Kidney (tissue), 14 donors: ENCODE results near the gene PDE8A. TPM values are rescaled to one million over a fixed set of nuclear protein-coding genes. Genes with fewer than 3 reads are reported as not detected.
A peak's percentile ranks its signal among the peaks of the same experiment; 100 is the strongest.

Source experiments
- DNase-seq, 5 donors: peaks; one replicate each; pipeline ENCODE4 v3.0.0-alpha.2; 2013 to 2020
- FAIRE-seq: peaks from 2 replicates; lab custom pipeline; 2012; peaks lifted over from hg19 to GRCh38; lab: Jason Lieb, UNC
- H3K27ac ChIP-seq, 2 donors: one replicate each; pipeline ENCODE4 v1.7.0; 2013; ENCODE audit warnings: low read depth in 2 of 2, low read length in 2 of 2, inconsistent platforms in 1 of 2
- H3K27me3 ChIP-seq: one replicate; pipeline ENCODE4 v1.7.1; 2013; ENCODE audit warnings: low read length, inconsistent platforms; ENCODE audit not compliant: control insufficient read depth, insufficient read depth
- H3K36me3 ChIP-seq, 3 donors: one replicate each; pipeline versions ENCODE4 v1.7.0 to v1.7.1; 2013; ENCODE audit warnings: low read length in 3 of 3, control low read depth in 1 of 3, inconsistent platforms in 1 of 3; ENCODE audit not compliant: insufficient read depth in 3 of 3, control insufficient read depth in 2 of 3
- H3K4me1 ChIP-seq, 3 donors: one replicate each; pipeline versions ENCODE4 v1.7.0 to v1.7.1; 2013; ENCODE audit warnings: low read length in 3 of 3, inconsistent platforms in 1 of 3, low read depth in 1 of 3; ENCODE audit not compliant: control insufficient read depth in 2 of 3, insufficient read depth in 2 of 3
- H3K4me3 ChIP-seq, 3 donors: one replicate each; pipeline versions ENCODE4 v1.7.0 to v1.8.1; 2013; ENCODE audit warnings: low read length in 3 of 3, control low read depth in 1 of 3, inconsistent platforms in 1 of 3
- H3K9ac ChIP-seq, 3 donors: one replicate each; pipeline versions ENCODE4 v1.7.0 to v1.7.1; 2013; ENCODE audit warnings: low read length in 3 of 3, control low read depth in 1 of 3, inconsistent platforms in 1 of 3
- H3K9me3 ChIP-seq, 3 donors: one replicate each; pipeline versions ENCODE4 v1.7.0 to v1.7.1; 2013; ENCODE audit warnings: low read length in 3 of 3, control low read depth in 1 of 3, inconsistent platforms in 1 of 3; ENCODE audit not compliant: control insufficient read depth in 2 of 3, insufficient read depth in 1 of 3
- intact Hi-C: fragments of 100-400 bp; cut with DNase I; formaldehyde crosslinking; loops from one replicate; pipeline ENCODE4 v1.11.1; 2022
- polyA plus RNA-seq: library from polyadenylated mRNA; stranded (reverse); fragments of 350-450 nt; fragmentation: Illumina TruSeq; extraction: RNeasy Lipid Tissue Mini Kit (QIAGEN cat#74804); gene quantifications from one replicate; pipeline ENCODE4 v1.2.3, GENCODE V29; 2014; ENCODE audit warnings: low read depth, low replicate concordance; ENCODE audit not compliant: insufficient read depth
- total RNA-seq: library from RNA; stranded (reverse); fragmentation: NEBNext Ultra II Directional; extraction: Animal tissue kit (Norgen Biotek cat#: 25700); gene quantifications from one replicate; pipeline ENCODE4 v1.2.1, GENCODE V29; 2021
- TF ChIP-seq, protein P1 (sequence below): IDR thresholded peaks from 3 replicates; pipeline ENCODE4 v1.5.1; 2012; ENCODE audit warnings: mild to moderate bottlenecking, moderate library complexity, borderline replicate concordance; ENCODE audit not compliant: insufficient read depth; ENCODE audit errors: extremely low read depth
- donor health status: control.
- donor health status: control.
- donor health status: control.
- donor health status: control.
- donor health status: control.
- donor health status: DM: yes; HTN: yes; CAD: no.
- donor health status: Normal renal cell carcinoma (clear cell type).

Gene PDE8A
- total and polyA plus RNA-seq, 2 donors from 2014 or later: 20.3 to 37.5 TPM

DNA sequence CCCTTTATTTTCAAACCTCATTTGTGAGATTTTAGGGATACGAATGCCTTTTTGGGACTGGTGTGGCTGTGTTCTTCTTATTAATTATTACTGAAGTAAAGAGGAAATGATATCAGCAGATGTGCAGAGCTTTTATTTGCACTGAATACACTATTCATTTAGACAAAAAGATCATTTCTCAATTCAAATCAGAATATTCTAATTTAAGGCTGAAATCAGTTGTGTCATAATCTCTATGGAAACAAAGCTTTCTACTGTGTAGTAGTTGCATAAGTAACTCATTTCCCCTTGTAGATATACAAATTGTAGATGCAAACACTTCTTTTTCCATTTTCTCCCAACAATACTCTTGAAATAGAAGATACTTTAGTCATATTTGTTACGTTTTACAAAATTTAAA lies 56.0 kb downstream of the PDE8A start:
- Histone ChIP-seq H3K4me3 (no peak overlapping the region), H3K9me3 (no peaks in the 10 kb centered on the region), H3K36me3 (no peaks in the 10 kb centered on the region), H3K27me3 (no peaks in the 10 kb centered on the region), H3K9ac (no peak overlapping the region), H3K4me1 (peaks cover 2 to 13% (median 10%) of the 10 kb centered on the region in 3 donors), H3K27ac (no peak overlapping the region)
- TF ChIP-seq, protein P1, sequence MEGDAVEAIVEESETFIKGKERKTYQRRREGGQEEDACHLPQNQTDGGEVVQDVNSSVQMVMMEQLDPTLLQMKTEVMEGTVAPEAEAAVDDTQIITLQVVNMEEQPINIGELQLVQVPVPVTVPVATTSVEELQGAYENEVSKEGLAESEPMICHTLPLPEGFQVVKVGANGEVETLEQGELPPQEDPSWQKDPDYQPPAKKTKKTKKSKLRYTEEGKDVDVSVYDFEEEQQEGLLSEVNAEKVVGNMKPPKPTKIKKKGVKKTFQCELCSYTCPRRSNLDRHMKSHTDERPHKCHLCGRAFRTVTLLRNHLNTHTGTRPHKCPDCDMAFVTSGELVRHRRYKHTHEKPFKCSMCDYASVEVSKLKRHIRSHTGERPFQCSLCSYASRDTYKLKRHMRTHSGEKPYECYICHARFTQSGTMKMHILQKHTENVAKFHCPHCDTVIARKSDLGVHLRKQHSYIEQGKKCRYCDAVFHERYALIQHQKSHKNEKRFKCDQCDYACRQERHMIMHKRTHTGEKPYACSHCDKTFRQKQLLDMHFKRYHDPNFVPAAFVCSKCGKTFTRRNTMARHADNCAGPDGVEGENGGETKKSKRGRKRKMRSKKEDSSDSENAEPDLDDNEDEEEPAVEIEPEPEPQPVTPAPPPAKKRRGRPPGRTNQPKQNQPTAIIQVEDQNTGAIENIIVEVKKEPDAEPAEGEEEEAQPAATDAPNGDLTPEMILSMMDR: no peak
- intact Hi-C loops: no loop called here
- no peak for FAIRE-seq
- no peak for DNase-seq

DNA sequence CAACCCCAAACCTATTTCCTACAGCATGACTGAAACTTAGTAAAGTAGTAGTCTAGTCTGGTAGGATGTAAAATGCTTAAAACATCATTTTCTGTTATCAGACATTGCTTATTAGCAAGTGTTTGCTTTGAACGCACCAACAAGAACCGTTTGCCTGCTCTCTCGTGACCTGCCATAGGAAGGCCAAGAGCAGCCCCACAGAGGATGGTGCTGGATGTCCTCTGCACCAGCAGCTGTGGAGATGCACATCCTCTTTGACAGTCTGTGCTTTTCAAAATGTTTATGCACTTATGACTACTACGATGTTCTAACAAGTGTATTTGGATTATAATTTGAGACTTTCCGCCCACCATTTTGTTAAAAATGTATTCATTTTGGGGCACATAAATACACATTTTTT lies 59.6 kb downstream of the PDE8A start:
- Histone ChIP-seq H3K27ac (no peak overlapping the region), H3K9me3 (no peaks in the 10 kb centered on the region), H3K9ac (no peak overlapping the region), H3K4me3 (no peak overlapping the region), H3K36me3 (no peaks in the 10 kb centered on the region), H3K4me1 (peaks cover 0 to 10% (median under 1%) of the 10 kb centered on the region in 3 donors), H3K27me3 (no peaks in the 10 kb centered on the region)
- FAIRE-seq (no peak), DNase-seq (no peak)
- TF ChIP-seq, protein P1: no peak
- intact Hi-C loops: no loop called here

DNA sequence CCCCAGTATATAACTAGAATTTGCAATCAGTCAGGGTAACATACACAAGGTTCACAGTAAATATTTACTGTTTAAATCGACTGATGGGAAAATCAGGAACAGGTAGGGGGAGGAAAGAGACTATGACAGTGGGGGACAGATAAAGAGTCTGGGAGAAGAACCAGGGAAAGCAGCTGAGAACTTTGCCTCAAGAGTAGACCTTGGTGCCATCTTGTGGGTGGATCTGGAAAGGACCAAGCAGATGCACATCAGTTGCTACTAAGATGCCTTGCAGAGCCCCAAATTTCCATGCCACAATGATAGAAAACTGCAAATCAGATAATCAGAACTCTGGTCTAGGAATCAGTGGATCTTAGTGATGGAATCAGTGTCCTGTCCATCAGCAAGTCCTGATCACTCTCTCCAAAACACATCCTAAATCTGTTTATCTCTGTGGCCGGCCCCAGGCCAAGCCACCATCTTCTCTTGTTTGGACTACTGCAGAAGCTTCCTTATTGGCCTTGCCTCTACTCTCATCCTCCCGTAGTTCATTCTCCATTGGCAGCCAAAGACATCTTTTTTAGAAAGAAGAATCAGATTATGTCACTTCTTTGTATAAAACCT lies 62.7 kb downstream of the PDE8A start:
- Histone ChIP-seq H3K9ac (no peak overlapping the region), H3K27me3 (no peaks in the 10 kb centered on the region), H3K36me3 (no peaks in the 10 kb centered on the region), H3K9me3 (no peaks in the 10 kb centered on the region), H3K4me1 (peaks cover 0 to 8% (median 0%) of the 10 kb centered on the region in 3 donors), H3K27ac (no peak overlapping the region), H3K4me3 (no peak overlapping the region)
- DNase-seq (peak in 4 of 5 donors; percentile 42 to 82 (median 56)), FAIRE-seq (no peak)
- intact Hi-C loops: no loop called here
- TF ChIP-seq, protein P1: peak; percentile 74
